Duodenal mucosa (tissue), 2 donors: ENCODE results near the gene USH1C.

Experiments used
- H3K27ac ChIP-seq: one replicate; pipeline ENCODE4 v1.7.0; 2013; ENCODE audit warnings: low read depth, low read length
- H3K27me3 ChIP-seq, 2 donors: one replicate each; pipeline ENCODE4 v1.7.0; 2013; ENCODE audit warnings: low read length in 2 of 2, control low read depth in 1 of 2; ENCODE audit not compliant: insufficient read depth in 2 of 2, control insufficient read depth in 1 of 2
- H3K36me3 ChIP-seq, 2 donors: one replicate each; pipeline ENCODE4 v1.7.0; 2013; ENCODE audit warnings: low read length in 2 of 2, control low read depth in 1 of 2; ENCODE audit not compliant: insufficient read depth in 2 of 2, control insufficient read depth in 1 of 2
- H3K4me1 ChIP-seq, 2 donors: one replicate each; pipeline ENCODE4 v1.7.0; 2013; ENCODE audit warnings: low read length in 2 of 2, control low read depth in 1 of 2; ENCODE audit not compliant: insufficient read depth in 2 of 2, control insufficient read depth in 1 of 2
- H3K4me3 ChIP-seq, 2 donors: one replicate each; pipeline ENCODE4 v1.7.0; 2013; ENCODE audit warnings: low read length in 2 of 2, low read depth in 1 of 2
- H3K9ac ChIP-seq, 2 donors: one replicate each; pipeline ENCODE4 v1.7.0; 2013; ENCODE audit warnings: low read length in 2 of 2, low read depth in 1 of 2
- H3K9me3 ChIP-seq, 2 donors: one replicate each; pipeline ENCODE4 v1.7.0; 2013; ENCODE audit warnings: low read length in 2 of 2, control low read depth in 1 of 2; ENCODE audit not compliant: control insufficient read depth in 1 of 2

Gene USH1C

DNA sequence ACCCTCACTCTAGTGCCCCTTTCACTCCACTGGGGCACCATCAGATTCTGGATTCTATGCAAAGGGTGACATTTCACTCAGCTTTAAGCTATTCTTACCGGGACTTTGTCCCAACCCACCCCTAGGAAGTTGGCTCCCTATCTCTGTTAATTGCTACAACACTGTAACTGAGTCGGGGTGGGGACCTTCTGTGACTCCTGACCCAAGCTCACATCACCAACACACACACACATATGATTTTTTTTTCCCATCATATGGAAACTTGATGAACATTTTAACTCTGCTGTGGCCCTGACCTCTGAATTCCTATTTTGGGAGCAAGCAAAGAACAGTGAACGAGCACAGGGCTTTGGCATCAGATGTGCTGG lies 16.6 kb downstream of the USH1C start:
- no peak overlapping the region for H3K27ac ChIP-seq

DNA sequence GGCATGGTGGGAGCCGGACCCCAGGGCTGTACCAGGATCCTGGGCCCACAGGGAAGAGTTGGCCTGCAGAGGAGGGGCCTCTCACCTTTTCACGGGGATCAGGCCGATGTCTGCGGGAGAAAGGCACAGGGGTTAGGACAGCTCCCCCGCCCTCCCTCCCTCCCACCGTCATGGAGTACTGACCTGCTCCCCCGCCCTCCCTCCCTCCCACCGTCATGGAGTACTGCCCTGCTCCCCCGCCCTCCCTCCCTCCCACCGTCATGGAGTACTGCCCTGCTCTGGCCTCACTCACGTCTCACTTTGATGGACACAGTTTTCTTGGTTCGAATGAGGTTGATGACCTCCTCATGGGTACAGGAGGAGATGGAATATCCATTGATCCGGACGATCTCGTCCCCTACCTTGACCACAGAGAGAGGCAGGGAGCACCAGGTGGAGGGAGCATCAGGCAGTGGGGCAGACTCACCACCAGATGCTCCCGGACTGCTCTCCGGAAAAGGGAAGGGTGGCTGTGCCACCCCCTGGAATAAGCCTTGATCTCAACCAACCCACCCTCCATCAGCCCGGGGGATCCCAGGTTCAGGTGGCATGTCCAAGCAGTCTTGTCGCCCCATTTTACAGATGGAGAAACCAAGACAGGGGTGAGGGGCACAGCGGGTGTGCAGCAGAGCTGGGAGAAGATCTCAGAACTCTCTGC lies 17.1 kb downstream of the USH1C start:
- Histone ChIP-seq H3K36me3 (peaks cover 28 to 66% of the 10 kb centered on the region in 2 donors), H3K4me3 (no peak overlapping the region), H3K4me1 (peaks cover 17 to 25% of the 10 kb centered on the region in 2 donors), H3K9me3 (no peaks in the 10 kb centered on the region), H3K9ac (no peak overlapping the region), H3K27ac (no peak overlapping the region), H3K27me3 (no peaks in the 10 kb centered on the region)

More for the DNA sequence above, 16.6 kb downstream of the USH1C start:
- H3K4me1 ChIP-seq: peaks cover 17 to 26% of the 10 kb centered on the region in 2 donors
- H3K4me3 ChIP-seq: no peak overlapping the region
- H3K27me3 ChIP-seq: no peaks in the 10 kb centered on the region
- no peaks in the 10 kb centered on the region for H3K9me3 ChIP-seq
- peaks cover 31 to 61% of the 10 kb centered on the region in 2 donors for H3K36me3 ChIP-seq
- no peak overlapping the region for H3K9ac ChIP-seq

- Histone ChIP-seq H3K9ac (no peak overlapping the region), H3K27me3 (no peaks in the 10 kb centered on the region), H3K4me1 (peaks cover 10 to 18% of the 10 kb centered on the region in 2 donors), H3K36me3 (peaks cover 28 to 73% of the 10 kb centered on the region in 2 donors), H3K27ac (no peak overlapping the region), H3K9me3 (no peaks in the 10 kb centered on the region), H3K4me3 (no peak overlapping the region)
These were observed 17.9 kb downstream of the USH1C start for GRCh38 chr11:17526326-17526725.

DNA sequence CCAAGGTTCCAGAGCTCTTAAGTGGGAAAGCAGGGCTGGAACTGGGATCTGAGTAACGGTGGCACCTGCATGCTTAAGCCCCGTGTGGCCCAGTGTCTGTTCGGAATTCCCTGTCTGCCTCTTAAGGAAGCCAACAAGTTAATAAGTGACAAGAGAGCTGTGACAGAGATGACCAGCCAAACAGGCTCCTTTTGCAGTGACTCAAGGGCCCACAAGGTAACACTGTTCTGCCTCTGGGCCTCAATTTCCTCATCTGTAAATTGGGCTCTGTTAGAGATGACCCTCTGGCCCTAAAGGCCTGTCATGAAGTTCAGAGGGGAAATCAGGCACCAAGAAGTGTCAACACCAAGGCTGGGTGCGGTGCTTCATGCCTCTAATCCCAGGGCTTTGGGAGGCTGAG lies 18.6 kb downstream of the USH1C start:
- Histone ChIP-seq H3K36me3 (peaks cover 28 to 75% of the 10 kb centered on the region in 2 donors), H3K4me1 (peaks cover 6 to 12% of the 10 kb centered on the region in 2 donors), H3K9ac (no peak overlapping the region), H3K4me3 (no peak overlapping the region), H3K9me3 (no peaks in the 10 kb centered on the region), H3K27me3 (no peaks in the 10 kb centered on the region), H3K27ac (no peak overlapping the region)

- Histone ChIP-seq H3K36me3 (peaks cover 33 to 78% of the 10 kb centered on the region in 2 donors), H3K27ac (no peak overlapping the region), H3K4me3 (no peak overlapping the region), H3K9ac (no peak overlapping the region), H3K4me1 (peaks cover 6 to 12% of the 10 kb centered on the region in 2 donors), H3K27me3 (no peaks in the 10 kb centered on the region), H3K9me3 (no peaks in the 10 kb centered on the region)
These were observed 20.0 kb downstream of the USH1C start for GRCh38 chr11:17524221-17524620.

- H3K4me3 ChIP-seq: no peak overlapping the region
- peaks cover under 1 to 2% of the 10 kb centered on the region in 2 donors for H3K4me1 ChIP-seq
- H3K27me3 ChIP-seq: no peaks in the 10 kb centered on the region
- H3K27ac ChIP-seq: no peak overlapping the region
- H3K9ac ChIP-seq: no peak overlapping the region
- H3K36me3 ChIP-seq: peaks cover 34 to 83% of the 10 kb centered on the region in 2 donors
- no peaks in the 10 kb centered on the region for H3K9me3 ChIP-seq
These were observed 21.6 kb downstream of the USH1C start for GRCh38 chr11:17522655-17523054.

DNA sequence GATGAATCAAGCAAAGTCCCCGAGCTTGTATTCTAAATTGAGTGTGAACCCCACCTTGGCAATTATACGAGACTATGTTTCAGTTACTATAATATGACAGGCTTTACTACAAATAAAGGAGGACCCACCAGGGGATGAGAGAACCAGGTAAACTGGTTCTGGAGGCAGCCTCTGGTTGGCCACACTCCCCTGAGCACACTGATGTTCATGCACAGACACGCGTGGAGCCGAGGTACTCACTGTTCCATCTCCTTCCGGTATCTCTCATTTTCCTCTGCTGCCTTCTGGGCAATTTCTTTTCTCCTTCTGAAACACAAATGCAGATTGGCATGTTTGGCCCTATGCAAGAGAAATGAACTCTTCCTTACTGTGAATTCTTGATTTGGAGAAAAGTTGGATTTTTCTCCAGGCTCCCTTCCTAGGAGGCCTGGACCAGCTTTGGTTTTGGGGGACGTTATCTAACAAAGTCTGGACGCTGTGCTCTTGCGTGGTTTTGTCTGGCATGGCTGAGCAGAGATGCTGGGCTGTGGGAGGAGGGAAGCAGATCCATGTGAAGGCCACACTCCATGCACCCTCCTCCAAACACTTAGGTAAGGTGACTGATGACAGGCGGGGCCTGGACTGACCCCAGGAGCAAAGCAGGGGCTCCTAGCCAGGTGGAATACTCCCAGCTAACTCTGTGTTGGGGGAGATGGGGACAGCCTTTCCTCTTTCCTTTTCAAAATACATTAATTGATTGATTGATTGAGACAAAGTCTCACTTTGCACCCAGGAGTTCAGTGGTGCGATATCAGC lies 22.9 kb downstream of the USH1C start:
- Histone ChIP-seq H3K4me1 (no peaks in the 10 kb centered on the region), H3K27me3 (no peaks in the 10 kb centered on the region), H3K36me3 (peaks cover 33 to 89% of the 10 kb centered on the region in 2 donors), H3K27ac (no peak overlapping the region), H3K4me3 (no peak overlapping the region), H3K9ac (no peak overlapping the region), H3K9me3 (no peaks in the 10 kb centered on the region)

GRCh38 chr11:17519061-17519885 lies 24.9 kb downstream of the USH1C start:
- no peaks in the 10 kb centered on the region for H3K4me1 ChIP-seq
- no peak overlapping the region for H3K27ac ChIP-seq
- H3K27me3 ChIP-seq: no peaks in the 10 kb centered on the region
- H3K4me3 ChIP-seq: no peak overlapping the region
- H3K9ac ChIP-seq: no peak overlapping the region
- peaks cover 27 to 88% of the 10 kb centered on the region in 2 donors for H3K36me3 ChIP-seq
- H3K9me3 ChIP-seq: no peaks in the 10 kb centered on the region

DNA sequence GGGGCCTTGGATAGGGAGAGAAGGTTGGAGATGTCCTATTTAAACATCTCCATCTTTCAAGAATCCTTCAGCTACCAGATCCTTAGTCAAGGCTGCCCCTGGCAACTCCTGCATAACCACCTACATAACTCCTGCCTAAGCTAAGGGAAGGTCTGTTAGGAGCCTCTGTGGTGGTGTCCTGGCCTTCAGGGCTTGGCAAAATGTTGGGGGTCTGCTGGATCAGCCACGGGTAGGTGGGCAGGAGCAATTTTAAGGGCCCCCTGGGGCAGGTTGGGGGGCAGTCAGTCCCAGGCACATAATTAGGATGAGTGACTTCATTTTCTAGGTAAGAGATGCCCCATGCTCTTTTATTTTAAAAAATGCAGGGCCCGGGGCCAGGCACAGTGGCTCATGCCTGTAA lies 25.9 kb downstream of the USH1C start:
- Histone ChIP-seq H3K4me1 (no peaks in the 10 kb centered on the region), H3K9ac (no peak overlapping the region), H3K4me3 (no peak overlapping the region), H3K36me3 (peaks cover 21 to 80% of the 10 kb centered on the region in 2 donors), H3K9me3 (no peaks in the 10 kb centered on the region), H3K27me3 (no peaks in the 10 kb centered on the region), H3K27ac (no peak overlapping the region)

DNA sequence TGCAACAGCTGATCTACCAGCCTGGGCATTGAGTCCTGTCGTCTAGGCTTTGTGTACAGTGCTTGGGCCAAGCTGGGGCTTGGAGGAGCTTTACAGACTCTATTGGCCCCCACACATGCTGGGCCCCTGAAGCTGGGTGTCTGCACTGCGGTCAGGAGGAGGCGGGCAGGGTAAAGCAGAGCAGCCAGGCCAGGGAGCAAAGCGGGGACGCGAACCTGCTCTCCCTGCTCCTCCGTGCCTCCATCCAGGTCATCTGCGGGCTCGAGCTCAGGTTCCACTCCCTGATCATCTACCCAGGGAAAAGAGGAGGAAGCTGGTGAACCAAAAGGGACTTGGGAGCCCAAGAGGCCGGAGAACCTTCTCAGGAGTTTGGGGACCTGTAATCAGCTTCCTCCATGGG lies 27.0 kb downstream of the USH1C start:
- Histone ChIP-seq H3K27me3 (no peaks in the 10 kb centered on the region), H3K4me1 (no peaks in the 10 kb centered on the region), H3K9ac (no peak overlapping the region), H3K4me3 (no peak overlapping the region), H3K9me3 (no peaks in the 10 kb centered on the region), H3K27ac (no peak overlapping the region), H3K36me3 (peaks cover 25 to 76% of the 10 kb centered on the region in 2 donors)
